HL-60 (cell line): ENCODE data around the gene PLCL2.
A peak's percentile ranks its signal among the peaks of the same experiment; 100 is the strongest.

Source experiments
- DNase-seq, 2 experiments: peaks; one replicate each; pipeline ENCODE4 v3.0.0-alpha.2; 2010 to 2020; ENCODE audit warnings: low read depth in 1 of 2, low spot score in 1 of 2
- H3K27ac ChIP-seq: fragments of 250-450 bp; sonication (Bioruptor Pico); replicated peaks from 2 replicates; pipeline ENCODE4 v1.5.1; 2020; ENCODE audit warnings: mild to moderate bottlenecking, moderate library complexity
- H3K27me3 ChIP-seq: fragments of 250-450 bp; sonication (Bioruptor Pico); 2 replicates; pipeline ENCODE4 v1.5.1; 2021; ENCODE audit warnings: mild to moderate bottlenecking, moderate library complexity; ENCODE audit not compliant: insufficient read depth, poor library complexity, severe bottlenecking
- H3K4me3 ChIP-seq: replicated peaks from 2 replicates; pipeline ENCODE4 v1.5.1; 2011; ENCODE audit warnings: mild to moderate bottlenecking, control low read depth, low read length; ENCODE audit not compliant: insufficient read depth
- GABPA ChIP-seq: IDR thresholded peaks from 2 replicates; pipeline ENCODE4 v1.6.1; 2012; ENCODE audit warnings: low read depth
- POLR2AphosphoS5 ChIP-seq: IDR thresholded peaks from 2 replicates; pipeline ENCODE4 v1.6.1; 2012; ENCODE audit warnings: low read depth
- SPI1 ChIP-seq: IDR thresholded peaks from 2 replicates; pipeline ENCODE4 v1.6.1; 2012; ENCODE audit warnings: low read depth, mild to moderate bottlenecking, borderline replicate concordance
- TF ChIP-seq, protein P1 (sequence below): IDR thresholded peaks from one replicate; pipeline ENCODE4 v1.5.1; 2011; ENCODE audit warnings: low read length, control low read depth, inconsistent platforms; ENCODE audit not compliant: insufficient read depth
- TF ChIP-seq, protein P2 (sequence below): IDR thresholded peaks from 2 replicates; pipeline ENCODE4 v1.6.1; 2012; ENCODE audit warnings: low read depth; ENCODE audit not compliant: insufficient replicate concordance

PLCL2 gene

DNA sequence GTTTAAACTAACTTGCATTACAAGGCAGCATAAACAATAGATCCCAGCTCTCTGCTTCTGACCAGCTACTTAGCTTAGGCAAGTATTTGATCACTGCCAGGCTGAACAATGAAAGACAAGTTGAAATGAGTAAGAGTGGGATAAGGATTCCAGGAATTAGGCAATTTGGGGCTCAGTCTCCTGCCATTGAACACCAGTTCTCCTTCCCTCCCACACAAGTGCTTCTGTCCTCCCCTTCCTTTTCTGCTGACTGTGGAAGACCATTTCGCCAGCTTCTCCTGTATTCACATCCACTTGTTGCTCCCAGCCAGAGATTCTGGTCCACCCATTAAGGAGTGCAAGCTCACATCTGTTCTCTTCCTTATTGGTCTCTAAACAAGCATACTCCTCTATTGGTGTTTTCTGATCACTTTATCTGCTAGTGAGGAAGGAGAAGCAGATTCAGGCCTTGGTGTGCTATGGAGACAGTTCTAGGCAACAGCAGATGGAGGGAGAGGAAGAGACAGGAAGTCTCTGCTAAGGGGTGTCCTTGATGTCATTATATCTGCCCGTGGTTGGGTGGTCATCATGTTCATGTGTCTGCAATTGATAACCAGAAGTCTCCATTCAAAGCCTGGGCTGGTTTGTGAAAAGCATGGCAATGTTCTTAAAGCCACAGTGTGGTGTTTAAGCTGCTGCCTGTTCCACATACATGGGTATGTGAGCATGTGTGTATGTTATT is 121.5 kb downstream of the PLCL2 start:
- Histone ChIP-seq H3K4me3 (no peak overlapping the region), H3K27me3 (no peaks in the 10 kb centered on the region), H3K27ac (no peak overlapping the region)
- DNase-seq, result peak in 1 of 2 experiments; percentile 52
- TF ChIP-seq POLR2AphosphoS5, result no peak
- TF ChIP-seq, protein P1, sequence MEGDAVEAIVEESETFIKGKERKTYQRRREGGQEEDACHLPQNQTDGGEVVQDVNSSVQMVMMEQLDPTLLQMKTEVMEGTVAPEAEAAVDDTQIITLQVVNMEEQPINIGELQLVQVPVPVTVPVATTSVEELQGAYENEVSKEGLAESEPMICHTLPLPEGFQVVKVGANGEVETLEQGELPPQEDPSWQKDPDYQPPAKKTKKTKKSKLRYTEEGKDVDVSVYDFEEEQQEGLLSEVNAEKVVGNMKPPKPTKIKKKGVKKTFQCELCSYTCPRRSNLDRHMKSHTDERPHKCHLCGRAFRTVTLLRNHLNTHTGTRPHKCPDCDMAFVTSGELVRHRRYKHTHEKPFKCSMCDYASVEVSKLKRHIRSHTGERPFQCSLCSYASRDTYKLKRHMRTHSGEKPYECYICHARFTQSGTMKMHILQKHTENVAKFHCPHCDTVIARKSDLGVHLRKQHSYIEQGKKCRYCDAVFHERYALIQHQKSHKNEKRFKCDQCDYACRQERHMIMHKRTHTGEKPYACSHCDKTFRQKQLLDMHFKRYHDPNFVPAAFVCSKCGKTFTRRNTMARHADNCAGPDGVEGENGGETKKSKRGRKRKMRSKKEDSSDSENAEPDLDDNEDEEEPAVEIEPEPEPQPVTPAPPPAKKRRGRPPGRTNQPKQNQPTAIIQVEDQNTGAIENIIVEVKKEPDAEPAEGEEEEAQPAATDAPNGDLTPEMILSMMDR, result no peak
- no peak for TF ChIP-seq SPI1
- TF ChIP-seq GABPA, result no peak
- TF ChIP-seq, protein P2, sequence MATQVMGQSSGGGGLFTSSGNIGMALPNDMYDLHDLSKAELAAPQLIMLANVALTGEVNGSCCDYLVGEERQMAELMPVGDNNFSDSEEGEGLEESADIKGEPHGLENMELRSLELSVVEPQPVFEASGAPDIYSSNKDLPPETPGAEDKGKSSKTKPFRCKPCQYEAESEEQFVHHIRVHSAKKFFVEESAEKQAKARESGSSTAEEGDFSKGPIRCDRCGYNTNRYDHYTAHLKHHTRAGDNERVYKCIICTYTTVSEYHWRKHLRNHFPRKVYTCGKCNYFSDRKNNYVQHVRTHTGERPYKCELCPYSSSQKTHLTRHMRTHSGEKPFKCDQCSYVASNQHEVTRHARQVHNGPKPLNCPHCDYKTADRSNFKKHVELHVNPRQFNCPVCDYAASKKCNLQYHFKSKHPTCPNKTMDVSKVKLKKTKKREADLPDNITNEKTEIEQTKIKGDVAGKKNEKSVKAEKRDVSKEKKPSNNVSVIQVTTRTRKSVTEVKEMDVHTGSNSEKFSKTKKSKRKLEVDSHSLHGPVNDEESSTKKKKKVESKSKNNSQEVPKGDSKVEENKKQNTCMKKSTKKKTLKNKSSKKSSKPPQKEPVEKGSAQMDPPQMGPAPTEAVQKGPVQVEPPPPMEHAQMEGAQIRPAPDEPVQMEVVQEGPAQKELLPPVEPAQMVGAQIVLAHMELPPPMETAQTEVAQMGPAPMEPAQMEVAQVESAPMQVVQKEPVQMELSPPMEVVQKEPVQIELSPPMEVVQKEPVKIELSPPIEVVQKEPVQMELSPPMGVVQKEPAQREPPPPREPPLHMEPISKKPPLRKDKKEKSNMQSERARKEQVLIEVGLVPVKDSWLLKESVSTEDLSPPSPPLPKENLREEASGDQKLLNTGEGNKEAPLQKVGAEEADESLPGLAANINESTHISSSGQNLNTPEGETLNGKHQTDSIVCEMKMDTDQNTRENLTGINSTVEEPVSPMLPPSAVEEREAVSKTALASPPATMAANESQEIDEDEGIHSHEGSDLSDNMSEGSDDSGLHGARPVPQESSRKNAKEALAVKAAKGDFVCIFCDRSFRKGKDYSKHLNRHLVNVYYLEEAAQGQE, result no peak

DNA sequence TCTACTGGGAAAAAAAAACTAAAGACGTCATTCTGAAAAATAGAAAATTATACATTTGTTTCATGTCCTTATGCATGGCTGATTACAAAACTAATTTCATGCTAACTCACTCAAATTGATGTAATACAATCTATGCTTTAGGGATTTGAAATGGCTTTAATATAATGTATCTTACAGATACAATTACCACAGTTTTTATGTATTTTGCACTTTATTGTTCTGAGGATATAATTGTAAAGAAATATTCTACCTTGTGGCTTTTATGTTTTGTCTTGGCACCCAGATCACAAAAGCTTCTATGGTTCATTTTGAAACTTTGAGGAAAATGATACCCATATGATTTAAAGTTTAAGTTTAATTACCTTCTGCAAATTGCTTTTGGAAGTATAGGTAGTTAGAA is 122.5 kb downstream of the PLCL2 start:
- no peak overlapping the region for H3K27ac ChIP-seq
- no peaks in the 10 kb centered on the region for H3K27me3 ChIP-seq
- no peak overlapping the region for H3K4me3 ChIP-seq
- TF ChIP-seq GABPA (no peak), SPI1 (no peak), POLR2AphosphoS5 (no peak)
- TF ChIP-seq, protein P1, result no peak
- TF ChIP-seq, protein P2, result no peak
- no peak for DNase-seq

DNA sequence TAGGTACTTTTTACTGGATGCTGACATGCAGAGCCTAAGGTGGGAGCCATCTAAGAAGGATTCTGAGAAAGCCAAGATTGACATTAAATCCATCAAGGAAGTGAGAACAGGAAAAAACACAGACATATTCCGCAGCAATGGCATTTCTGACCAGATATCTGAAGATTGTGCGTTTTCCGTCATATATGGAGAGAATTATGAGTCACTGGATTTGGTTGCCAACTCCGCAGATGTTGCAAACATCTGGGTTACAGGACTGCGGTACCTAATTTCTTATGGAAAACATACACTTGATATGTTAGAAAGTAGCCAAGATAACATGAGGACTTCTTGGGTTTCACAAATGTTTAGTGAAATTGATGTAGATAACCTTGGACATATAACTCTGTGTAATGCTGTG is 125.1 kb downstream of the PLCL2 start:
- TF ChIP-seq, protein P2, result no peak
- TF ChIP-seq, protein P1, result no peak
- TF ChIP-seq POLR2AphosphoS5 (no peak), SPI1 (no peak), GABPA (no peak)

More for the DNA sequence above, 125.1 kb downstream of the PLCL2 start:
- H3K4me3 ChIP-seq, result no peak overlapping the region
- no peak overlapping the region for H3K27ac ChIP-seq
- DNase-seq, result no peak
- H3K27me3 ChIP-seq, result no peaks in the 10 kb centered on the region
